GM12891 (cell line): ENCODE results near the gene TRABD2B.

Source experiments
- DNase-seq: peaks from one replicate; pipeline ENCODE4 v3.0.0; 2011; ENCODE audit warnings: low spot score; ENCODE audit not compliant: insufficient read length
- FAIRE-seq: peaks from 2 replicates; lab custom pipeline; 2011; peaks lifted over from hg19 to GRCh38; lab: Jason Lieb, UNC
- PAX5 ChIP-seq: IDR thresholded peaks from 2 replicates; pipeline ENCODE4 v1.6.1; 2011; ENCODE audit warnings: low read length, moderate library complexity, mild to moderate bottlenecking; ENCODE audit not compliant: insufficient read depth, severe bottlenecking
- POLR2A ChIP-seq: IDR thresholded peaks from 2 replicates; pipeline ENCODE4 v1.6.1; 2011; ENCODE audit warnings: low read depth, low read length, control low read depth
- POLR2AphosphoS5 ChIP-seq: IDR thresholded peaks from 2 replicates; pipeline ENCODE4 v1.6.1; 2011; ENCODE audit warnings: low read depth, low read length, control low read depth
- POU2F2 ChIP-seq: IDR thresholded peaks from 2 replicates; pipeline ENCODE4 v1.6.1; 2011; ENCODE audit warnings: low read depth, mild to moderate bottlenecking, control low read depth, low read length, moderate library complexity
- SPI1 ChIP-seq: IDR thresholded peaks from 2 replicates; pipeline ENCODE4 v1.6.1; 2011; ENCODE audit warnings: low read depth, low read length, control low read depth
- TAF1 ChIP-seq: IDR thresholded peaks from 2 replicates; pipeline ENCODE4 v1.6.1; 2011; ENCODE audit warnings: low read depth, low read length, control low read depth

Gene TRABD2B

DNA sequence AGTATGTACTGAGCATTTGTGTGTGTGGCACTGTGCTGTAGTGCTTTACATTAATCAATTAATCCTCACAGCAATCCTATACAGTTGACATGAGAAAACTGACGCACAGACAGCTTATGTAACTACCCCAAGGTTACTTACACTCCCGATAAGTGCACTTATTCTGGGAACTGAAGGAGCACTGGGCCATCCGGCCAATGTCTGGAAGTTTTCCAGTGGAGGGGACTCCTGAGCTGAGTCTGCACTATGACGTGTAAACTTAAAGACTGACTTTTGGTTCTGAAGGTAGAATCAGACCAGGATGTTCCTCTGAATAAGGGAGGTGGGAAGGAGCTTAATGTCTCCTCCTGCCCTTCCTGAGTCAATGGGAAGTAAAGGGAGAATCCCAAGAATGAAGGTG, 12.2 kb downstream of the TRABD2B start:
- no peak for FAIRE-seq
- DNase-seq = no peak
- TF ChIP-seq POLR2AphosphoS5 = no peak
- TF ChIP-seq PAX5 = no peak
- no peak for TF ChIP-seq POLR2A
- TF ChIP-seq POU2F2 = no peak
- no peak for TF ChIP-seq TAF1
- TF ChIP-seq SPI1 = no peak

DNA sequence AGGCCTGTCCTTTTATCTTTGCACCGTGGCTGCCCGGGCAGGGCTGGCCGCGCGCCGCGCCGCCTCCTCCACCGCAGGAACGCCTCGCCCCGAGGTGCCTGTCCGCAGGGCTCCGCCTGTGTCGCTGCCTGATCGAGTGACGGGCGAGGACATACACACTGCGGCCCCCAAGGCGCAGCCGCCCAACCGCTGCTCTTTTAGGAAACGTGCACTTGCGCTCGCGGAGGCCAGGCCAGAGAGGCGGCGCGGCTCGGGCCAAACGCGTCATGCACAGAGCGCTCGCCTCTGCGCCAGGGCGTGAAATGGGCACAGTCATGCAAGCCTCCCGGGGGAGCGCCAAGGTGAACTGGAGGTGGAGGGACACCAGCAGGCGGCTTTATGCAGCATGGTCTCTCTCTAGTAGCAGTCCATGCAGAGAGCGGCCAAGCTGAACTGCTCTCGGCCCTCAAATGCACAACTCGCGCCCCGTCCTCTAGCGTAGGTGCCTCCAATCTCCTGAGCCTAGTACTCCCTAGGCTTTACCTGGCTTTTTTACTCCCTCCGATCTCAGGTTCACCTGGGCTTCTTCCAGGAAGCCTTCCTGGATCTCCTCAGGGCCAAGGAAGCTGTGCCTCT, 12.9 kb downstream of the TRABD2B start:
- FAIRE-seq = no peak
- DNase-seq = no peak
- TF ChIP-seq POU2F2 = no peak
- TF ChIP-seq POLR2AphosphoS5 = no peak
- no peak for TF ChIP-seq TAF1
- no peak for TF ChIP-seq SPI1
- no peak for TF ChIP-seq POLR2A
- TF ChIP-seq PAX5 = no peak

DNA sequence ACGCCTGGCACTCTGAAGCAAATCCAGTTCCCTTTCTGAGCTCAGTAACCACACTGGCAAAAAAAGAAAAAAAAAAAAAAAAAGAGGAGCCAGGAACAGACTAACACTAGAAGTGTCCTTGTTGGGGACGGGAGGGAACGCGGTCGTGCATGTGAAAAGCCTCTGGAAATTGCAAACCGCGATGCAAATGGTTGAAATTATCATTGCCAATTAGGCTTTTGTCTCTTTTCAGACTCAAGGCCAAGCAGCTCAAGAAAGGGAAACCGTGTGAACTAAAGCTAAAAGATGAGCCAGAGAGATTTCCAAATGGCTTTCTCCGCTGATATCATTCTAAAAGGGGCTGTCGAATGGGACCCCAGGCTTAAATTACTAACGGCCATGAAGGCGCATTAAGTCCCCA, 13.5 kb downstream of the TRABD2B start:
- no peak for DNase-seq
- TF ChIP-seq SPI1 = no peak
- no peak for TF ChIP-seq POU2F2
- TF ChIP-seq POLR2A = no peak
- no peak for TF ChIP-seq POLR2AphosphoS5
- TF ChIP-seq TAF1 = no peak
- TF ChIP-seq PAX5 = no peak
- FAIRE-seq = no peak

DNA sequence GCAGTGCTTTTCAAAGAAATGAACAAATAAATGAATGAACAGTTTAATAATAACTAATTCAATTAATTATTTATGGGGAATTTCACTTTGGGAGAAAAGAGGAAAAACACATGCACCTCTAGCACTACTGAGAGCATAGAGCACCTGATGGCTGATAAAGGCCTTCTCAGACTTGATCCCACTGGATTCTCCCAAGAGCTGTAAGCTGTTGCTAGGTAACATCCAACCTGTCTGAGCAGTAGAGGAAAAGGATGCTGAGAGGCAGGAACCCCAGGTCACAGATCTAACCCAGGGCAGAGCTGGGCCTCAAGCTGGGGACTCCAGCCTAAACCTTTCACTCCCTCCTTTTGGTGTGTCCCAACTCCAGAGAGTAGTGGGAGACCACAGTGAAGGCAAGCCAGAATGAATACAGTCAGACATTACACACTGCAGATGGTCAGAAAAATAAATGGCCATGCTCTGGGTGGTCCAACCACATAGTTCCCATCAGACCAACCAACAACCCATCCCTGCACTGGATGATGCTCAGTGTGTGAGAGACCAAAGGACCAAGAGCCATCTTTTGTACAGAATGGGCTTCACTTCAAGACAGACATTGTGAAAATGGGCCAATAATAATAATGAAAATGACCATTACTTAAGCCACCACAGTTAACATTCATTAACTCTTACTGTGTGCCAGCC, 15.4 kb downstream of the TRABD2B start:
- FAIRE-seq = no peak

DNA sequence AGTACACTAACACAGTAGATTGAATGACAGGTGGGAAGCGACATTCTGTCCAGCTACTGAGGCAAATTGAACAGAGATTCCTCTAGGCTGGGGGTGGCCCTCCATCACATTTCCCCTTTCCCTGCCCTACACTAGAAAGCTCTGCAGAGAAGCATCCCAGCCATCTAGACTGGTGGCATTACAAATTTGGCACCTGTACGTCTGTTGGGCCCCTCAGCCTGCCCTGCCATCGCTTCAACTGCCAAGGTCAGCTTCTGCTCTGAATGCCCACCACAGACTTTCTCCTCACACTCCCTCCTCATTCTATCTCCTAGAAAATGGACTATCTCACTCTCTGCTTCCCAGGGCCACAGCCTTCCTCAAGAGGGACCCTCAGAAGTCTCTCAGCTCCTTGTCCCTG, 16.7 kb downstream of the TRABD2B start:
- FAIRE-seq (no peak), DNase-seq (no peak)
- no peak for TF ChIP-seq POLR2AphosphoS5
- TF ChIP-seq POU2F2 = no peak
- no peak for TF ChIP-seq PAX5
- no peak for TF ChIP-seq POLR2A
- no peak for TF ChIP-seq SPI1
- TF ChIP-seq TAF1 = no peak

More for the DNA sequence above, 15.4 kb downstream of the TRABD2B start:
- no peak for TF ChIP-seq POLR2AphosphoS5
- no peak for DNase-seq

DNA sequence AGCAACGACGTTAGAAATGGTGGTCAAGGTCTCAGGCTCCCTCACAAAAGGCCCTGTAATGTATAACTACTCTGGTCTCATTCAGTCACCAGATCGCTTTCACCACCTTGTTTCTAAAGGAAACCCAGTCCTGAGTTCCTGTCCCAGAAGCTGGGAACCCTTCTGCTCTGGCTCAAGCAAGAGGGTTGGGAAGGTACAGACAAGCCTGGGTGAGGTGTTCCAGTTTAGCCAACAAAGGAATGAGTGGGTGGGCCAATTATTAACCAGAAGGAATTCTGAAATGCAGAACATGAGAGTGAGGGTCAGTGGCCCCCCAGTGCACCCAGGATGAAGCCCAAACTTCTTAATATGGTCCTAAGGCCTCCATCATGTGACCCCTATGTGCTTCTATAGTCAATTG, 17.5 kb downstream of the TRABD2B start:
- TF ChIP-seq POU2F2 (no peak), SPI1 (no peak), POLR2A (no peak), TAF1 (no peak), PAX5 (no peak)
- DNase-seq (no peak), FAIRE-seq (no peak)

DNA sequence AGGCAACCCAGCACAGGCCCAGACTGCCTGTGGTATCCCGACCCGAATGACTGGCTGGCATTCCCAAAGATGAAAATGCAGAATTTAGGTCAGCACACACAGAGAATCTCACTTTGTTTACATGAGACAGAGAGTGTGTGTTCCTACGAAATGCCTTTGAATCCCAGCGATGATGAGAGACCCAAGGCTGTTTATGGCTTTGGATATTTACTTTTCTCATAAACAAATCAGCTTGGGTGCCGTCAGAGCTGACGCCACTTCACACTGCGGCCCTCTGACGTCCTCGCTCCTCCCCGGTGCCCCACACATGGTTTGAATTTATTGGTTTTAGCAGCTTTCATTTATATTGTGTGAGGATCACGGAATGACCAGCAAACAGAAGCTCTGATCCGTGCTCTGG, 18.7 kb downstream of the TRABD2B start:
- DNase-seq (no peak), FAIRE-seq (no peak)
- TF ChIP-seq TAF1 (no peak), POLR2AphosphoS5 (no peak), PAX5 (no peak), POU2F2 (no peak), POLR2A (no peak), SPI1 (no peak)

DNA sequence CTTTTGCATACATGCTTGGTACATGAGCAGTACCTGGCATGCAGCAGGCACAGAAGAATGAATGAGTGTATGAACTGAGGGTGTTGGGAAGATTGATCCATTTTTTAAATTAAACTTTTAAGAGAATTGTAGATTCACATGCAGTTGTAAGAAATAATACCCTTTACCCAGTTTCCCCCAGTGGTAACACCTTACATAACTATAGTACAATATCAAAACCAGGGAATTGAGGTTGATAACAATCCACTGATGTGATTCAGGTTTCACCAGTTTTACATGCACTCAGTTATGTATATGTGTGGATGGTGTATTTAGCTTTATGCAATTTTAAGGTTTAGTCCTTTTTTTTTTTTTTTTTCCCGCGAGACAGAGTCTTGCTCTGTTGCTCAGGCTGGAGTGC, 20.5 kb downstream of the TRABD2B start:
- DNase-seq (no peak), FAIRE-seq (no peak)
- no peak for TF ChIP-seq SPI1
- no peak for TF ChIP-seq TAF1
- TF ChIP-seq POLR2AphosphoS5 = no peak
- TF ChIP-seq POLR2A = no peak
- TF ChIP-seq POU2F2 = no peak
- TF ChIP-seq PAX5 = no peak

DNA sequence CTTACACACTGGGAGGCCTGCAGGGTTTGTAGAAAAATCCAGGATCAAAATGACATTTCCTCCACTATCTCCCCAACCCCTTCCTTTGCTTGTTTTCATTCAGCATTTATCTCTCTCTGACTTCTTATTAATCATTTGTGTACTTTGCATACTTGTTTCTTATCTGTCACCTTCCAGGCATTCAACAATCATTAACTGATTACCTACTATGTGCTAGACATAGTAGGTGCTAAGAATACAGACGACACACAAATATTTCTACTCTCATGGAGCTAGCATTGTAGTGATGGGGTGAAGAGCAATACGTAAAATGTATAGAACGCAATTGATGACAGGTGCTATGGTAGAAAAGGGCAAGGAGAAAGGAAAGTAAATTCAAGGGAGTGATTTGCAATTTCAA, 20.9 kb downstream of the TRABD2B start:
- FAIRE-seq = no peak
- TF ChIP-seq POU2F2 (no peak), TAF1 (no peak), SPI1 (no peak), PAX5 (no peak), POLR2A (no peak), POLR2AphosphoS5 (no peak)

More for the DNA sequence above, 20.9 kb downstream of the TRABD2B start:
- no peak for DNase-seq
